Measurements from ENCODE around the gene TRAF2. TPM values are rescaled to one million over a fixed set of nuclear protein-coding genes. Genes with fewer than 3 reads are reported as not detected.

TRAF2 gene
- total and polyA plus RNA-seq, 2 of the 13 experiments (the other 11 are each of a cell fraction or from before 2014, with no cell fraction given): 12.4 to 13.6 TPM

DNA sequence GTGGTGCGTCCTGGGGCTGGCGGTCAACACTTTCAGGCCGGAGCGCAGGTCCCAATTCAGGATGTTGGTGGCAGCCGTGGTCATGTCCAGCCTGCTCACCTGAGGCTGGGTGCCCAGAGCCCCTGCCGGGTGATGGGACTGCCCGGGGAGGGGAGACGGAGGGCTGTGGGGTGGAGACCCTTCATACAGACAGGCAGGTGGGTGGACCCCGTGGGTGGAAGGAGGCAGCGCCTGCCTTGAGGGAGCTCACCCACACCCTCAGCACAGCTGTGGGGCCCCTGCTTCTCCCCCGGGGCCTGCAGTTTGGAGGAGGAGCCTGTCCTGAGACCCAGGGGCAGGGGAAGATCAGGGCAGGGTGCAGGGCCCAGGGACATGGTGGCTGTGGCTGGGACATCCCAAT, 84.0 kb downstream of the TRAF2 start:
- peaks cover 49% of the 10 kb centered on the region for H3K4me1 ChIP-seq (ENCODE audit: insufficient read depth, low read length)
- TF ChIP-seq, protein P1, sequence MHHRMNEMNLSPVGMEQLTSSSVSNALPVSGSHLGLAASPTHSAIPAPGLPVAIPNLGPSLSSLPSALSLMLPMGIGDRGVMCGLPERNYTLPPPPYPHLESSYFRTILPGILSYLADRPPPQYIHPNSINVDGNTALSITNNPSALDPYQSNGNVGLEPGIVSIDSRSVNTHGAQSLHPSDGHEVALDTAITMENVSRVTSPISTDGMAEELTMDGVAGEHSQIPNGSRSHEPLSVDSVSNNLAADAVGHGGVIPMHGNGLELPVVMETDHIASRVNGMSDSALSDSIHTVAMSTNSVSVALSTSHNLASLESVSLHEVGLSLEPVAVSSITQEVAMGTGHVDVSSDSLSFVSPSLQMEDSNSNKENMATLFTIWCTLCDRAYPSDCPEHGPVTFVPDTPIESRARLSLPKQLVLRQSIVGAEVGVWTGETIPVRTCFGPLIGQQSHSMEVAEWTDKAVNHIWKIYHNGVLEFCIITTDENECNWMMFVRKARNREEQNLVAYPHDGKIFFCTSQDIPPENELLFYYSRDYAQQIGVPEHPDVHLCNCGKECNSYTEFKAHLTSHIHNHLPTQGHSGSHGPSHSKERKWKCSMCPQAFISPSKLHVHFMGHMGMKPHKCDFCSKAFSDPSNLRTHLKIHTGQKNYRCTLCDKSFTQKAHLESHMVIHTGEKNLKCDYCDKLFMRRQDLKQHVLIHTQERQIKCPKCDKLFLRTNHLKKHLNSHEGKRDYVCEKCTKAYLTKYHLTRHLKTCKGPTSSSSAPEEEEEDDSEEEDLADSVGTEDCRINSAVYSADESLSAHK (CRISPR knock-in tag; IDR thresholded peaks at IDR 0.05; ENCODE audit: borderline replicate concordance): no peak
- no peak for TF ChIP-seq CAMTA2 (CRISPR knock-in tag; IDR thresholded peaks at IDR 0.05; ENCODE audit: borderline replicate concordance)
- no peak for TF ChIP-seq AKAP8 (CRISPR knock-in tag; IDR thresholded peaks at IDR 0.05)
- TF ChIP-seq FOXK2 (IDR thresholded peaks at IDR 0.05): no peak
- TF ChIP-seq, protein P2, sequence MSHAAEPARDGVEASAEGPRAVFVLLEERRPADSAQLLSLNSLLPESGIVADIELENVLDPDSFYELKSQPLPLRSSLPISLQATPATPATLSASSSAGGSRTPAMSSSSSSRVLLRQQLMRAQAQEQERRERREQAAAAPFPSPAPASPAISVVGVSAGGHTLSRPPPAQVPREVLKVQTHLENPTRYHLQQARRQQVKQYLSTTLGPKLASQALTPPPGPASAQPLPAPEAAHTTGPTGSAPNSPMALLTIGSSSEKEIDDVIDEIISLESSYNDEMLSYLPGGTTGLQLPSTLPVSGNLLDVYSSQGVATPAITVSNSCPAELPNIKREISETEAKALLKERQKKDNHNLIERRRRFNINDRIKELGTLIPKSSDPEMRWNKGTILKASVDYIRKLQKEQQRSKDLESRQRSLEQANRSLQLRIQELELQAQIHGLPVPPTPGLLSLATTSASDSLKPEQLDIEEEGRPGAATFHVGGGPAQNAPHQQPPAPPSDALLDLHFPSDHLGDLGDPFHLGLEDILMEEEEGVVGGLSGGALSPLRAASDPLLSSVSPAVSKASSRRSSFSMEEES (CRISPR knock-in tag; IDR thresholded peaks at IDR 0.05): no peak
- no peak for TF ChIP-seq ZNF761 (CRISPR knock-in tag; conservative IDR thresholded peaks at IDR 0.05)
- TF ChIP-seq, protein P3, sequence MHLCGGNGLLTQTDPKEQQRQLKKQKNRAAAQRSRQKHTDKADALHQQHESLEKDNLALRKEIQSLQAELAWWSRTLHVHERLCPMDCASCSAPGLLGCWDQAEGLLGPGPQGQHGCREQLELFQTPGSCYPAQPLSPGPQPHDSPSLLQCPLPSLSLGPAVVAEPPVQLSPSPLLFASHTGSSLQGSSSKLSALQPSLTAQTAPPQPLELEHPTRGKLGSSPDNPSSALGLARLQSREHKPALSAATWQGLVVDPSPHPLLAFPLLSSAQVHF (CRISPR knock-in tag; IDR thresholded peaks at IDR 0.05): no peak
- no peak for TF ChIP-seq STAT5B (CRISPR knock-in tag; IDR thresholded peaks at IDR 0.05)
- TF ChIP-seq, protein P4, sequence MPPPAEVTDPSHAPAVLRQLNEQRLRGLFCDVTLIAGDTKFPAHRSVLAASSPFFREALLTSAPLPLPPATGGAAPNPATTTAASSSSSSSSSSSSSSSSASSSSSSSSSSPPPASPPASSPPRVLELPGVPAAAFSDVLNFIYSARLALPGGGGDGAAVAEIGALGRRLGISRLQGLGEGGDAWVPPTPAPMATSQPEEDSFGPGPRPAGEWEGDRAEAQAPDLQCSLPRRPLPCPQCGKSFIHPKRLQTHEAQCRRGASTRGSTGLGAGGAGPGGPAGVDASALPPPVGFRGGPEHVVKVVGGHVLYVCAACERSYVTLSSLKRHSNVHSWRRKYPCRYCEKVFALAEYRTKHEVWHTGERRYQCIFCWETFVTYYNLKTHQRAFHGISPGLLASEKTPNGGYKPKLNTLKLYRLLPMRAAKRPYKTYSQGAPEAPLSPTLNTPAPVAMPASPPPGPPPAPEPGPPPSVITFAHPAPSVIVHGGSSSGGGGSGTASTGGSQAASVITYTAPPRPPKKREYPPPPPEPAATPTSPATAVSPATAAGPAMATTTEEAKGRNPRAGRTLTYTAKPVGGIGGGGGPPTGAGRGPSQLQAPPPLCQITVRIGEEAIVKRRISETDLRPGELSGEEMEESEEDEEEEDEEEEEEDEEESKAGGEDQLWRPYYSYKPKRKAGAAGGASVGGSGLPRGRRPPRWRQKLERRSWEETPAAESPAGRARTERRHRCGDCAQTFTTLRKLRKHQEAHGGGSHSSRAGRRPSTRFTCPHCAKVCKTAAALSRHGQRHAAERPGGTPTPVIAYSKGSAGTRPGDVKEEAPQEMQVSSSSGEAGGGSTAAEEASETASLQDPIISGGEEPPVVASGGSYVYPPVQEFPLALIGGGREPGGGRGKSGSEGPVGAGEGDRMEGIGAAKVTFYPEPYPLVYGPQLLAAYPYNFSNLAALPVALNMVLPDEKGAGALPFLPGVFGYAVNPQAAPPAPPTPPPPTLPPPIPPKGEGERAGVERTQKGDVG (CRISPR knock-in tag; IDR thresholded peaks at IDR 0.05; ENCODE audit: borderline replicate concordance): no peak
- no peak for TF ChIP-seq HIVEP1 (CRISPR knock-in tag; IDR thresholded peaks at IDR 0.05)
- no peak for TF ChIP-seq RAD51 (IDR thresholded peaks at IDR 0.05; ENCODE audit: borderline replicate concordance)
- TF ChIP-seq, protein P5, sequence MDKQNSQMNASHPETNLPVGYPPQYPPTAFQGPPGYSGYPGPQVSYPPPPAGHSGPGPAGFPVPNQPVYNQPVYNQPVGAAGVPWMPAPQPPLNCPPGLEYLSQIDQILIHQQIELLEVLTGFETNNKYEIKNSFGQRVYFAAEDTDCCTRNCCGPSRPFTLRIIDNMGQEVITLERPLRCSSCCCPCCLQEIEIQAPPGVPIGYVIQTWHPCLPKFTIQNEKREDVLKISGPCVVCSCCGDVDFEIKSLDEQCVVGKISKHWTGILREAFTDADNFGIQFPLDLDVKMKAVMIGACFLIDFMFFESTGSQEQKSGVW (CRISPR knock-in tag; IDR thresholded peaks at IDR 0.05; ENCODE audit: borderline replicate concordance): no peak
- TF ChIP-seq SYNCRIP (IDR thresholded peaks at IDR 0.05; ENCODE audit: insufficient read depth, low read depth, low read length): no peak
- TF ChIP-seq CENPX (CRISPR knock-in tag; IDR thresholded peaks at IDR 0.05): no peak
- TF ChIP-seq MIER3 (CRISPR knock-in tag; IDR thresholded peaks at IDR 0.05; ENCODE audit: borderline replicate concordance): no peak
- TF ChIP-seq ZNF441 (CRISPR knock-in tag; IDR thresholded peaks at IDR 0.05; ENCODE audit: borderline replicate concordance): no peak
- no peak for TF ChIP-seq MYC (CRISPR knock-in tag; IDR thresholded peaks at IDR 0.05; ENCODE audit: borderline replicate concordance)
- FAIRE-seq: no peak
- H4K20me1 ChIP-seq (ENCODE audit: insufficient read depth, low read length): no peaks in the 10 kb centered on the region
- intact Hi-C loops (cut with micrococcal nuclease; ENCODE audit: unreplicated experiment): no loop called here
- ChIA-PET POLR2A (interaction anchor here (1.2 kb wide), 1 partner anchor 22 kb away, joined by 5 read pairs; no protein-coding TSS in a partner anchor), CTCF (ENCODE audit: low intra/inter-chr PET ratio, low total read pairs) (no interaction called here)
- DNase-seq (ENCODE audit: low spot score): no peak
- ATAC-seq: no peak
- no CpG with 5 or more reads among the region's 11 CpGs for WGBS (ENCODE audit: low lambda C conversion rate)
- no peak overlapping the region for H3K27ac ChIP-seq (ENCODE audit: extremely low read length, insufficient read depth, low read length)
- no peaks in the 10 kb centered on the region for H3K79me2 ChIP-seq (ENCODE audit: insufficient read depth, low read length)
- no peaks in the 10 kb centered on the region for H3K36me3 ChIP-seq (replicated peaks in 1 of 2; ENCODE audit: control insufficient read depth in 1 of 2, insufficient read depth in 2 of 2, low read length in 2 of 2)
- H3K9me3 ChIP-seq (ENCODE audit: low read length): no peaks in the 10 kb centered on the region
- no peak overlapping the region for H3K4me2 ChIP-seq (ENCODE audit: low read depth, low read length)
- H3K4me3 ChIP-seq (replicated peaks in 1 of 3; ENCODE audit: insufficient read depth in 1 of 3, low read depth in 2 of 3, low read length in 3 of 3): no peak overlapping the region
- in situ Hi-C loops (cut with HindIII; ENCODE audit: extremely low pct_ligation_motif_present, low pct_unique_long_range_greater_than_20kb): no loop called here
- BruUV-seq (replicated peaks): no TSS peak
- H3K9ac ChIP-seq (ENCODE audit: insufficient read depth, low read depth, low read length): no peak overlapping the region
- peaks cover 27 to 74% of the 10 kb centered on the region in 2 experiments for H3K27me3 ChIP-seq (ENCODE audit: control insufficient read depth in 1 of 2, insufficient read depth in 2 of 2, low read length in 2 of 2)
- no peak overlapping the region for H2AFZ ChIP-seq (ENCODE audit: low read length)
